Choroid plexus epithelial cell (primary cell): Measurements from ENCODE around the gene PPM1E.

Experiments used
- DNase-seq: peaks from one replicate; pipeline ENCODE4 v3.0.0-alpha.2; 2010; ENCODE audit warnings: low read depth
- H3K4me3 ChIP-seq: 2 replicates; pipeline ENCODE4 v1.5.1; 2011; ENCODE audit warnings: low read depth, mild to moderate bottlenecking, control low read depth, low read length, moderate library complexity
- CTCF ChIP-seq: conservative IDR thresholded peaks from 2 replicates; pipeline ENCODE4 v1.5.1; 2011; ENCODE audit warnings: low read depth, mild to moderate bottlenecking, control low read depth, inconsistent platforms, low read length, moderate library complexity

The PPM1E gene

GRCh38 chr17:58968426-58969061, 212.9 kb downstream of the PPM1E start:
- TF ChIP-seq CTCF = no peak
- no peak overlapping the region for H3K4me3 ChIP-seq
- peak; percentile 19 for DNase-seq

GRCh38 chr17:58969156-58969555, 213.5 kb downstream of the PPM1E start:
- TF ChIP-seq CTCF = no peak
- H3K4me3 ChIP-seq = no peak overlapping the region
- no peak for DNase-seq

GRCh38 chr17:58969612-58970011, 214.0 kb downstream of the PPM1E start:
- no peak for DNase-seq
- H3K4me3 ChIP-seq = no peak overlapping the region
- TF ChIP-seq CTCF = no peak

- no peak for TF ChIP-seq CTCF
- no peak overlapping the region for H3K4me3 ChIP-seq
- no peak for DNase-seq
Observed at GRCh38 chr17:58970609-58971450, 215.2 kb downstream of the PPM1E start.

- no peak for TF ChIP-seq CTCF
- no peak overlapping the region for H3K4me3 ChIP-seq
- no peak for DNase-seq
Observed at GRCh38 chr17:58974354-58974753, 218.7 kb downstream of the PPM1E start.

- no peak overlapping the region for H3K4me3 ChIP-seq
- no peak for TF ChIP-seq CTCF
Observed at GRCh38 chr17:58976541-58976940, 220.9 kb downstream of the PPM1E start.

More at GRCh38 chr17:58976541-58976940, 220.9 kb downstream of the PPM1E start:
- DNase-seq = no peak
